ENCODE results near the gene GNRHR.

The GNRHR gene

GRCh38 chr4:67700116-67700737 lies 54.0 kb downstream of the GNRHR start:
- peak; percentile 19 for DNase-seq (ENCODE audit: low spot score)

GRCh38 chr4:67699603-67700002 lies 54.6 kb downstream of the GNRHR start:
- DNase-seq (ENCODE audit: low spot score), result no peak

- DNase-seq (ENCODE audit: low spot score), result no peak
Observed at GRCh38 chr4:67697860-67698687, 56.1 kb downstream of the GNRHR start.

GRCh38 chr4:67696061-67696460 lies 58.1 kb downstream of the GNRHR start:
- no peak for DNase-seq (ENCODE audit: low spot score)

GRCh38 chr4:67694662-67695061 lies 59.5 kb downstream of the GNRHR start:
- no peak for DNase-seq (ENCODE audit: low spot score)

DNA sequence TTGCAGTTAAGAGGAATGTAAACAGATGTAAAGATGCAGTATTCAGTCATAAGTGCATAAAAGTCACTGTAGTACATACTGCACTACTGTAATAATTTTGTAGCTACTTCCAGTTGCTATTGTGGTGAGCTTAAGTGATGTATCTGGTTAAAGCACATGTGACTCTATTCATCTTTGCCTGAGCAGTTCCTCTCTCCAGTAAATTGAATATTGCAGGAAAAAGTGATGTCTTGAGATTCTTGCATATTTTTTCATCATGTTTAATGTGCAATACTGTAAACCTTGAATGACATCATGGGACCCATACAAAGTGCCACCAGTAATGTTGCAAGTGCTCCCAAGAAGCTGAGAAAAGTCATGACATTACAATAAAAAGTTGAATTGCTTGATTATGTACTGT lies 62.9 kb downstream of the GNRHR start:
- DNase-seq (ENCODE audit: low spot score), result no peak
